Body of pancreas (tissue), 4 donors: ENCODE results near the gene NUP210.

Source experiments
- POLR2A ChIP-seq, 3 donors: fragments of 450-650 bp; IDR thresholded peaks; one replicate each; pipeline ENCODE4 v1.6.1; 2016; ENCODE audit warnings: antibody characterized with exemption in 3 of 3, mild to moderate bottlenecking in 2 of 3
- TF ChIP-seq, protein P1 (sequence below), 7 experiments: fragments of 450-650 bp in 4 of 7; fragments of 200-600 bp in 3 of 7; sonication (generic) in 3 of 7; IDR thresholded peaks; one replicate each; pipeline ENCODE4 v1.5.1; 2016 to 2019; ENCODE audit warnings: antibody characterized with exemption in 7 of 7

DNA sequence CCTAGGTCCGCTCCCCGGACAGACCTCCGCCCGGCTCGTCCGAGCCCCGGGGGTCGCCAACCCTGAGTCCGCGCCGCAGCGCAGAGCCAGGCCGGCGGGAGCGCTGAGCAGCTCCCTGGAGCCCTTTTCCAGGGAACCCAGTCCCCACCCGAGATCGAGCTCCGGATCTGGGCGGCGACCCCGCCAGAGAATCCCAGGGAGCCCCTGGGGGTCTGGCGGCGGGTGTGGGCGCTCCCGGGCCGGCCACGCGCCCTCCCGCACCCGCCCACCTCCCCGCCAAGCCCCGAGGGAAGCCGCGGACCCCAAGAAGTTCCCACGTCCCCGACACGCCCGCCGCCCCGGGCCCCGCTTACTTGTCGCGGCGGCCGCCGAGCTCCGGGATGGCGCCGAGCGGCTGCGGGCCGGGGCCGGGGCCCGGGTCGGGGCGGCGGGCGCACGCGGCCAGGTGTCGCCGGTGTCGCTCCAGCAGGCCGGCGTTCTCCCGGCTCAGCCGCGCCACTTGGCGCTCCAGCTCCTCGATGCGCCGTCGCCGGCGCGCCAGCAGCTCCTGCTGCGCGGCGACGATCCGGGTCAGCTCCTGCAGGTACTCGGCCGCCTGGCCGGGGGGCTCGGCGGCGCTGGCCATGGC lies 137.7 kb downstream of the NUP210 start:
- TF ChIP-seq, protein P1, sequence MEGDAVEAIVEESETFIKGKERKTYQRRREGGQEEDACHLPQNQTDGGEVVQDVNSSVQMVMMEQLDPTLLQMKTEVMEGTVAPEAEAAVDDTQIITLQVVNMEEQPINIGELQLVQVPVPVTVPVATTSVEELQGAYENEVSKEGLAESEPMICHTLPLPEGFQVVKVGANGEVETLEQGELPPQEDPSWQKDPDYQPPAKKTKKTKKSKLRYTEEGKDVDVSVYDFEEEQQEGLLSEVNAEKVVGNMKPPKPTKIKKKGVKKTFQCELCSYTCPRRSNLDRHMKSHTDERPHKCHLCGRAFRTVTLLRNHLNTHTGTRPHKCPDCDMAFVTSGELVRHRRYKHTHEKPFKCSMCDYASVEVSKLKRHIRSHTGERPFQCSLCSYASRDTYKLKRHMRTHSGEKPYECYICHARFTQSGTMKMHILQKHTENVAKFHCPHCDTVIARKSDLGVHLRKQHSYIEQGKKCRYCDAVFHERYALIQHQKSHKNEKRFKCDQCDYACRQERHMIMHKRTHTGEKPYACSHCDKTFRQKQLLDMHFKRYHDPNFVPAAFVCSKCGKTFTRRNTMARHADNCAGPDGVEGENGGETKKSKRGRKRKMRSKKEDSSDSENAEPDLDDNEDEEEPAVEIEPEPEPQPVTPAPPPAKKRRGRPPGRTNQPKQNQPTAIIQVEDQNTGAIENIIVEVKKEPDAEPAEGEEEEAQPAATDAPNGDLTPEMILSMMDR (IDR thresholded peaks at IDR 0.05): no peak
- TF ChIP-seq POLR2A (IDR thresholded peaks at IDR 0.05): no peak
